Measurements from ENCODE around the gene S1PR4.

The S1PR4 gene, protein sequence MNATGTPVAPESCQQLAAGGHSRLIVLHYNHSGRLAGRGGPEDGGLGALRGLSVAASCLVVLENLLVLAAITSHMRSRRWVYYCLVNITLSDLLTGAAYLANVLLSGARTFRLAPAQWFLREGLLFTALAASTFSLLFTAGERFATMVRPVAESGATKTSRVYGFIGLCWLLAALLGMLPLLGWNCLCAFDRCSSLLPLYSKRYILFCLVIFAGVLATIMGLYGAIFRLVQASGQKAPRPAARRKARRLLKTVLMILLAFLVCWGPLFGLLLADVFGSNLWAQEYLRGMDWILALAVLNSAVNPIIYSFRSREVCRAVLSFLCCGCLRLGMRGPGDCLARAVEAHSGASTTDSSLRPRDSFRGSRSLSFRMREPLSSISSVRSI

DNA sequence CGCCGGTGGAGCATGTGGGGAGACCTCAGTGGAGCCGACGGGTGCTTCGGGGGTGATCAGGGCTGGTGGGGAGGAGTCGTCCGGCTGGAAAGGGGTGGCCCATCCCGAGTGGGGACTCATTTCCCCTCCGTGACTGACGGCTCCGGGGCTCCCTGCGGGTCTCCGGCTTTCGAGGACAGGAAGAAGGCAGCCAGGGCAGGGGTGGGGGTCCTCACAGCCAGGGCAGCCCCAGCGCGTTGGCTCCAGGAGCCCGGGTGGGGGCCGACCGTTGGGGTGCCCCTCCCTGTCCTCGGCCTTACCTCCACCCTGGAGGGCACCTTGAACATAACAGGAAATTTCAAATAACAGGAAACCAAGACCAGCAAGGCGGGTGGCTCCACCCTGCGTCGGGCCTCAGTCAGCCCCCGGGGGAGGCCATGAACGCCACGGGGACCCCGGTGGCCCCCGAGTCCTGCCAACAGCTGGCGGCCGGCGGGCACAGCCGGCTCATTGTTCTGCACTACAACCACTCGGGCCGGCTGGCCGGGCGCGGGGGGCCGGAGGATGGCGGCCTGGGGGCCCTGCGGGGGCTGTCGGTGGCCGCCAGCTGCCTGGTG lies at the start of gene S1PR4:
Gene S1PR4 (plus strand): TSS at position 393 of the 596 bp plus-strand sequence. CDS start 24 bp downstream, at position 417.
- no peak for DNase-seq (ENCODE audit: low spot score)

DNA sequence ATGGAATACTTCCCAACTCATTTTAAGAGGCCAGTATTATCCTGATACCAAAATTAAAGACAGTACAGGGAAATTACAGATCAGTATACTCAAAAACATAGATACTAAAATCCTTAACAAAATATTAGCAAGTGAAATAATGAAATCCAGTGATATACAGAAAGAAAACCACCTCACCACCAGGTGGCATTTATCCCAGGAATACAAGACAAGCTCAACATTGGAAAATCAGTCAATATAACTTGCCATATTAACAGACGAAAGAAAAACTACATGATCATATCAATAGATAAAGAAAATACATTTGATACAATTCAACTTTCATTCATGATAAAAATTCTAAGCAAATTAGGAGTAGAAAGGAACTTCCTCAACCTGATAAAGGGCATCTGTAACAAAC lies 49.5 kb upstream of the S1PR4 start:
- no peak for DNase-seq (ENCODE audit: low spot score)

DNA sequence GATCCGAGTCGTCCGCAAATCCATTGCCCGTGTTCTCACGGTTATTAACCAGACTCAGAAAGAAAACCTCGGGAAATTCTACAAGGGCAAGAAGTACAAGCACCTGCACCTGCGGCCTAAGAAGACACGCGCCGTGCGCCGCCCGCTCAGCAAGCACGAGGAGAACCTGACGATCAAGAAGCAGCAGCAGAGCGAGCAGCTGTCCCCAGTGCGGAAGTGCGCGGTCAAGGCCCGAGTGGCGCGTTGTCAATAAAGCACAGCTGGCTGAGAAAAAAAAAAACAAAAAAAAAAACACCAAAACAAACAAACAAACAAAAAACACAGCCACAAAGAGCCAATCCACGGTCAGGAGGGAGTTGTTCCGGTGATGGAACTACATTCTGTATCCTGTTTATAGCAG lies 47.4 kb upstream of the S1PR4 start:
- no peak for DNase-seq (ENCODE audit: low spot score)

DNA sequence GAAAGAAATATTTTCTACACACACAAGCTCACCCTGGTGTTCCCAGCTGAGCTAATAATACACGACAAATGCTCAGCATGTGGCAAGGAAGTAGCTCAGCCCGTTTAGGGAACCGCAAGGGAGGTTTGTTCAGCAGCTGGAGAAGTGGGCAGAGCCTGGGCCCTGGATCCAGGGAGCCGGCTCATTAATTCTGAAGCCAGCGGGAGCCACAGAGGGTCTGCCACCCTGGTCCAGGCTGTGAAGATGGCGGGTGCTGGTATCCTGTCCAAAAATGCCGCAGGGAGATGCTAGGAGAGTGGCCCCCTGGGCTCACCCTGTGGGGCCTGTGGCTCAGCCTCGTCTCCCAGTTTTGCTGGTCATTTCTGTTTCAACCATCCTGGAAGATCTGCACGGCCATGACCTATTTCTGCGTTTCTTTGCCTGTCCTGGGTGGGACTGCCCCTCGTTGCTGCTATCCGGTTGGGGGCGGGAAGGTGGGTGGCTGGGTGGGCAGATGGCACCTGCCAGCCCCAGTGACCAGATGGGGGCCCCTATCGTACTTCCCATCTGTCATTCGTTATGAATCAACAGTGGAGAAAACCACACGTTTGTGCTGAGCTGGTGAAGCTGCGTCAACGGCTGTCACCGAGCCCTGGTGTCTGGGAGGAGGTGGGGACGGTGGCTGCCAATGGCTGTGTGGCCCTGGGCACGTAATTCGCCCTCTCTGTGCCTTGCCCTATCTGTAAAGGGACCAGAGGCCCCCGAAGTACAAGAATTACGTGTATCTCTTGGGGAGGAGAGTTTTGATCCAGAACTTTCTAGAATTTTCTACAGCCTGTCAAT lies 45.4 kb upstream of the S1PR4 start:
- DNase-seq (ENCODE audit: low spot score): peak; percentile 37

DNA sequence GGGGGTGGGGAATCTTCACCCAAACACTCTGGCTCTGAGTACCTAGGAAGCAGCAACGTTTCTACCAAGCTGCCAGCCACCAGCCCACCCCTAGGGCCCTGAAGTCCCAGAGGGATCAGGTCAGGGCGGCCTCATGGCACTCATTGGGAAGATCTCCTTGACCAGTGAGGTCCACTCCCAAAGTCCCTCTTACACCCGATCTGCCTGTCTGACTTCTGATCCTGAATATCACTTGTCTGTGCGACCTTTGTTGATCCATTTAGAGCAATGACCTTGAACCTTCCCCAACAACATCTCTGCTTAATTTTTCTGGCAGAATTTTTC lies 44.8 kb upstream of the S1PR4 start:
- DNase-seq (ENCODE audit: low spot score): no peak

DNA sequence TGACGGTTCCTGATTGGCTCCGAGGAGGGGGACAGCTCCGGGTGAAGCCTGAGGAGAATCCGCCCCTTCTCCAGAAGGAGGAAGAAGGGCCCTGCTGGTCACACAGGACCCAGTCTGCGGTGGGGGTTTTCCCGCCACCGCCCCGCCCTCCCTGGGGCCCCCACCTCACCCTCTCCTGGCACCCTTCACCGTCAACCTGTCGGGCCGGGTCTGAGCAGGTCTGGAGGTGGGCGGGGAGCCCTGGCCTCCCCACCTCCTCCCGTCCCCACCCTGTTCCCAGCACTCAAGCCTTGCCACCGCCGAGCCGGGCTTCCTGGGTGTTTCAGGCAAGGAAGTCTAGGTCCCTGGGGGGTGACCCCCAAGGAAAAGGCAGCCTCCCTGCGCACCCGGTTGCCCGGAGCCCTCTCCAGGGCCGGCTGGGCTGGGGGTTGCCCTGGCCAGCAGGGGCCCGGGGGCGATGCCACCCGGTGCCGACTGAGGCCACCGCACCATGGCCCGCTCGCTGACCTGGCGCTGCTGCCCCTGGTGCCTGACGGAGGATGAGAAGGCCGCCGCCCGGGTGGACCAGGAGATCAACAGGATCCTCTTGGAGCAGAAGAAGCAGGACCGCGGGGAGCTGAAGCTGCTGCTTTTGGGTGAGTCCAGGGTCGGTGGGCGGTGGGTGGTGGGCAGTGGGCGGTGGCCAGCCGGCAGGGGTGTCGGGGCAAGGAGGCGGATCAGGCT lies 42.4 kb upstream of the S1PR4 start, which contains the start of gene GNA15:
Gene GNA15 (plus strand): TSS at position 73 of the 723 bp plus-strand sequence. CDS start 418 bp downstream, at position 491.
- no peak for DNase-seq (ENCODE audit: low spot score)

DNA sequence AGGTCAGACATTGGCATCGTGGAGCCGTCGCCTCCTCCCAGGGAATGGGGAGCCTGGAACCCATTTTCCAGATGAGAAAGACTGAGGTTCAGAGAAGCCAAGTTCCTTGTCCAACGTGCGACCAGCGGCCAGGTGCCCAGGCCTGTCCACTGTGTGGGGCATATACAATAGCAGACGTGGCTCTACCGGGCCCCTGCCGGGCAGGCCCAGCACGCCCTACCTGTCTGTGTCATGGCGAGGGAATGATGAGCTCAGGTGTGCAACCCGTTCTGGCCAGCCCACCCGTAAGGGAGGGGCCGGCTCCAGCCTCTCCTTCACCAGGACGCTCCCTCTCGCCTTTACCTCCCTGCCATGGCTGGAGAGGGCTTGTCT lies 41.9 kb upstream of the S1PR4 start:
- no peak for DNase-seq (ENCODE audit: low spot score)

DNA sequence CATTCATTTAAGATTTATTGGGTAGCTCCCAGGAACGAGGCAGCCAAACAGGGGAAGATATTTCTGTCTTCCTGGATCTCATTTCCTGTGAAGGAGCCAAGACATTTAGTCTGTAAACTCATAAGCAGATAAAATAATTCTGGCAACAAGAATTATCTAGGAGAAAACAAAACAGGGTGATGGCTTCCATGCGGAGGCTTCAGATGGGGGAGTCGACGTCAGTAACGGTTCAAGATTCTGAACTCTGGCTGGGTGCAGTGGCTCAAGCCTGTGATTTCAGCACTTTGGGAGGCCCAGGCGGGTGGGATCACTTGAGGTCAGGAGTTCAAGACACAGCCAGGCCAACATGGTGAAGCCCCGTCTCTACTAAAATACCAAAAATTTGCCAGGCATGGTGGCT lies 41.5 kb upstream of the S1PR4 start:
- DNase-seq (ENCODE audit: low spot score): no peak

DNA sequence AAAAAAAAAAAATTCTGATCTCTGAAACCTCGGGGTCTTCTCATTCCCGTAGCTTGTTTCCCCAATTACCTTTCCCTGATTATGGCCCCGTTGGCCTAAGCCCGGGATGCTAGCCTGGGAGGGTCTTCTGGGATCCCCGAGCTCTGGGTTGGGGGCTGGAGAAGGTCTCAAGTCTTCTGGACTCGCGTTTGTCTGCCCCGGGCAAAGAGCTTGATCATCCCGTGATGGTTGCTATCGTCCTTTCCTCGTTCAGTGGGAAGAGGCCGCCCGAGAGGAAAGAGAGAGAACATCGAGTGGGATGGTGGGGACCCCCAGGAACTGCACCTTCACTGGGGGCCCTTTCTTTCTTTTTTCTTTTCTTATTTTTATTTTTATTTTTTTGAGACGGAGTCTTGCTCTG lies 40.3 kb upstream of the S1PR4 start:
- DNase-seq (ENCODE audit: low spot score): peak; percentile 5

DNA sequence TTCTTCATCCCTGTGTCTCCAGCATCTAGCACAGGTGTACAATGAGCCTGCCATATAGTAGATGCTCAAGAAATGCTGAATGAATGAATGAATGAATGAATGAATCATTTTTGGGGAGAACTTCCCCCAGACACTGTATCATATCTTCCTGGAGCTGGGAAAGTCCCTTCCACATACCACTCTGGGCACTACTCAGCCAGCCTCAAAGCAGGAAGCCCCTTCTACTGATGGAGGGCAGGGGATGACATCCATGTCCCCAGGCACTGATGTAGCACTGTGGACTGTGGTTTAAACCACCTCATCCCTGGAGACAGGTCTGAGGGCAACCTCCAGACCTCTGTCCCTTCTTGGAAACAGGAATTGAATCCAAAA lies 37.9 kb upstream of the S1PR4 start:
- DNase-seq (ENCODE audit: low spot score): no peak

DNA sequence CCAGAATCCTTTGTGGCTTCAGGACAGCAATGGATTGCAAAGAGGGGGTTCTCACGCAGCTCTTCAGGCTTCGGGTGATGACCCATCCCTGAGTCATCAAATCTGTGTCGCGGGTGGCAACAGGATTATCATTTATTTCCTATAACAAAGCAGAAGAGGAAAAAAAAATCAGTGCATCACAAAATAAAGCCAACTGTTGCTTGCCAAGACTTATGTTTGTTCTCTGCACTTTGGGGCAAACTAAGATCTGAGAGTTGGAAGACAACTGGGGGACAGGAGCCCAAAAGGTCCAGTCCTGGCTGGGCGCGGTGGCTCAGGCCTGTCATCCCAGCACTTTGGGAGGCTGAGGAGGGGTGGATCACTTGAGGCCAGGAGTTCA lies 36.3 kb upstream of the S1PR4 start:
- no peak for DNase-seq (ENCODE audit: low spot score)

DNA sequence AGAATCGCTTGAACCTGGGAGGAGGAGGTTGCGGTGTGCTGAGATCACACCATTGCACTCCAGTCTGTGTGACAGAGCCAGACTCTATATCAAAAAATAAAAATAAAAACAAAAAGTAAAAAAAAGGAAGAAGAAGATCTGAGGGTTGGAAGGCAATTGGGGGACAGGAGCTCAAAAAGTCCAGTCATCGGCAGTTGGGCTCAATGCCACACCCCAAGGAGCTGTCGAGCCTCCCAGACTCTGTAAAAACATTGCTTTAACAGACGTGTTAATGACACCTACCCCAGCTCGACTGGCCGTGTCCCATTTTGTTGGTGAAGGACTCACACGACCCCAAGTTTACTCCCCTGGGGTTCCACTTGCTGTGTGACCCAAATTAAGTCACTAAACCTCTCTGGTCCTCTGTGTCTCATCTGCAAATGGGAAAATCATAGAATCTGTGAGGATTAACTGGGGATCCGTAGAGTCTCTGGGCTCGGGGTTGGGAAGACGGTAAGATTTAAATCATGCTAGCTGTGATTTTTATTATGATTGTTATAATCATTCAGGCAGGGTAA lies 35.7 kb upstream of the S1PR4 start:
- no peak for DNase-seq (ENCODE audit: low spot score)

DNA sequence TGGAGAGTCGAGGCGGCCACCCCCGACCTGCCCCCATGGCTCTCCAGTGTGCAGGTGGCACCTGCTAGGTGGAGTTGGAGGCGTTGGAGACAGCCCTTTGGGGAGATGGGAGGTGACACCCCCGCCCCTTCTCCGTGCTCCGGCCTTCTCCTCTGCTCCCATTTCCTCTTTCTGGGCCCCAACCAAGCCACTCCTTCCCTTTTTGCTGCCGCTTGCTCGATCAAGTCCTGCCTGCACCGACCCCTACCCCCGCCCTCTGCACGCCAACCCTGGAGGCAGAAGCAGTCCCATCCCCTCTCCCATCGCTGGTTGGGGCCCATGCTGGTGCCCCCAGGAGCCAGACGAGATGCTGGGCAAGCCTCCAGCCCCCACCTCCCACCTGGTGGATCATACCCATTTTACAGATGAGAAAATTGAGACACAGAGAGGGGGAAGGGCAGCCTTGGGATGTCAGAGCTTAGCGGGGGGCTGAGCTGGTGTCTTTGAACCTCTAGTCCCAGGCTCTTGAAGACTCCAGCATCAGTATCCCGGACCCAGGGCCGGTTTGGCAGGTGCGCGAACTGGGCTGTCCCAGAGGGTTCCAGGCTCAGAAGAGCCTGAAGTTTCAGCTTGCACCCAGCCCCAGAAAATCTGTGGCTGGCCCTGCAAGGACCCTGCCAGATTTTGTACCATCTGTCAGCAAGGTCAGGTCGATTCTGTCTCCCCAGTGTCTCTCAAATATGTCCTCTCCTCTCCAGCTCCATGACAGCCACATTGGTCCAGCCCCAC lies 32.5 kb upstream of the S1PR4 start:
- DNase-seq (ENCODE audit: low spot score): no peak

DNA sequence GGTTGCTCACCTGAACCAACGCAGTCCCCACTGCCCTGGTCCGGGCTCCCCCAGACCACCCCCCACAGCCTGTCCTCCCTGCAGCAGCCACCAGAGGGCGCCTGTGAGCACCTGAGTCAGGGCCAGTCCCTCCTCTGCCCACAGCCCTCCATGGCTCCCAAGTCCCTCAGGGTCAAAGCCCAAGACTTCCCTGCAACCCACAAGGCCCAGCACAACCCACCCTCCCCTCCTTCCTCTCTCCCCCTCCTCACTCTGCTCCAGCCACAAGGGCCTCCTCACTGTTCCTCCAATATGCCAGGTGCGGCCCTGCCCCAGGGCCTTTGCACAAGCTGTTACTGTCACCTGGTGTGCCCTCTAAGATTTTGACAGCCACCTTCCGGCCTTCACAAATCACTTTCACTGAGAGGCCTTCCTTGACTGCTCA lies 31.9 kb upstream of the S1PR4 start:
- peak; percentile 80 for DNase-seq (ENCODE audit: low spot score)

DNA sequence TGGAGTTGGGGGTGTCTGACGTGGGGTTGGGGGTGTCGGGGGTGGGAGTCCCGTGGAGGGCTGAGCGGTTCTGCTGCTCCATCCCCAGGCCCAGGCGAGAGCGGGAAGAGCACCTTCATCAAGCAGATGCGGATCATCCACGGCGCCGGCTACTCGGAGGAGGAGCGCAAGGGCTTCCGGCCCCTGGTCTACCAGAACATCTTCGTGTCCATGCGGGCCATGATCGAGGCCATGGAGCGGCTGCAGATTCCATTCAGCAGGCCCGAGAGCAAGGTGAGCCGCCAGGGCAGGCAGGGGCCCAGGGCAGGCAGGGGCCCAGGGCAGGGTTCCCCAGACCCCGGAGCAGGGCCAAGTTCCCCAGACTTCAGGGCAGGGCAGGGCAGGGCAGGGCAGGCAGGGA lies 30.1 kb upstream of the S1PR4 start:
- DNase-seq (ENCODE audit: low spot score): no peak

DNA sequence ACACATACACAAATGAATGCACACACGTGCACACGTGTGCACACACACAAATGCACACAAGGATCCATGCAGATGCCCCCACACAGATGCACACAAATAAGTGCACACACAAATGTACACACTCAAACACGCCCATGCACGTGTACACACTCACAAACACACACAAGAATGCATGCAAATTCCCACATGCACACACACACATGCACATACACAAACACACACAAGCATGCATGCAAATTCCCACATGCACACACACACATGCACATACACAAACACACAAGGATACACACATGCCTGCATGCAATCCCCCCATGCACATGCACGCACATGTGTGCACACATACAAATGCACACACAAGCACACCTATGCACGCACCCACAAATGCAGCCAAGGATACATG lies 29.5 kb upstream of the S1PR4 start:
- DNase-seq (ENCODE audit: low spot score): no peak

DNA sequence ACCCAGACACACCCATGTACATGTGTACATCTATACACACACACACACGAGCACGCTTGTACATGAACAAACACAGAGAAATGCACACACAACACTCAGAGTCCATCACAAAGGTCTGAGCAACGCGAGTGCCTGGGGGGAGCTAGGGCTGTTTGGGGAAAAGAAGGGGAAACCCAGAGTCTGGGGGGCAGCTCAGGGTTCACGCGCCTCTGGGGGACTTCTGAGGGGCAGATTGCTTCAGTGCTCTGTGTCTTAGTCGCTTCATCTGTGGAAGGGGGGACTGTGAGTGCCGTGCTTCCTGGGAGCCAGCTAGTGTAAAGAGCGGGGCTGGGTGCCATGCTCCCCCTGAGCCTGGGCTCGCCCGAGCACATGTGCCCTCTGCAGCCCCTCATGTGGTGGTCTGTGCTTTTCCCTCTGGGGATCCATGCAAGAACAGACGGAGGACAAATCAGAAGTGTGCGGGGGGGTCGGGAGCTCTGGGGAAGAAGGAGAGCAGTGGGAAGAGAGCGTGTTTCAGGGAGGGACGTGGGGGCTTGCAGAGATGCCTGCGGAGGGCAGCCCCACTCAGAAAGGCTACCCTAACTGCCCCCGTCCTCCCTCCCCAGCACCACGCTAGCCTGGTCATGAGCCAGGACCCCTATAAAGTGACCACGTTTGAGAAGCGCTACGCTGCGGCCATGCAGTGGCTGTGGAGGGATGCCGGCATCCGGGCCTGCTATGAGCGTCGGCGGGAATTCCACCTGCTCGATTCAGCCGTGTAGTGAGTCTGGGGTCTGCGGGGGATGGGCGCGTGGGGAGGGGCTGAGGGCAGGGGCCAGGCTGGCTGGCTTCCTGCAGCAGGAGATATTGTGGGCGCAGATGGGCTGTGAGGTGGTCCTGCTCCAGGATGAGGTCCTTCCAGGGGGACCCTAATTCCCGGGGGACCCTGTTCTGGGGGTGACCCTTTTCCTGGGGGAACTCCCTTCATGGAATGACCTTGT lies 28.8 kb upstream of the S1PR4 start:
- no peak for DNase-seq (ENCODE audit: low spot score)

DNA sequence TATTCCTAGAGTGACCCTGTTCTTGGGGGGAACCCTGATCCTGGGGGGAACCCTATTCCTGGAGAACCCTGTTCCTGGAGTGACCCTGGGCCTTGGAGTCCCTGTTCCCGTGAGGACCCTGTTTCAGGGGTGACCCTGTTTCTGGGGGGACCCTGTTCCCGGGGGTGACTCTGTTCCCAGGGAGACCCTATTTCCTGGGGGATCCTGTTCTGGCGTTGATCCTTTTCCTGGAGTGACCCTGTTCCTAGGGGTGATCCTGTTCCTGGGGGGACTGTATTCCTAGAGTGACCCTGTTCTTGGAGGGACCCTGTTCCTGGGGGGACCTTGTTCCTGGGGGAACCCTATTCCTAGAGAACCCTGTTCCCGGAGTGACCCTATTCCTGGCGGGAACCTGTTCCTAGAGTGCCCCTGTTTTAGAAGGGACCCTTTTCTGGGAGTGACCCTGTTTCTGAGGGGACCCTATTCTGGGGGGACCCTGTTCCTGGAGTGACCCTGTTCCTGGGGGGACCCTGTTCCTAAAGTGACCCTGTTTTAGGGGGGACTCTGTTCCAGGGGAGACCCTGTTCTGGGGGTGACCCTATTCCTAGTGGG lies 27.7 kb upstream of the S1PR4 start:
- no peak for DNase-seq (ENCODE audit: low spot score)

DNA sequence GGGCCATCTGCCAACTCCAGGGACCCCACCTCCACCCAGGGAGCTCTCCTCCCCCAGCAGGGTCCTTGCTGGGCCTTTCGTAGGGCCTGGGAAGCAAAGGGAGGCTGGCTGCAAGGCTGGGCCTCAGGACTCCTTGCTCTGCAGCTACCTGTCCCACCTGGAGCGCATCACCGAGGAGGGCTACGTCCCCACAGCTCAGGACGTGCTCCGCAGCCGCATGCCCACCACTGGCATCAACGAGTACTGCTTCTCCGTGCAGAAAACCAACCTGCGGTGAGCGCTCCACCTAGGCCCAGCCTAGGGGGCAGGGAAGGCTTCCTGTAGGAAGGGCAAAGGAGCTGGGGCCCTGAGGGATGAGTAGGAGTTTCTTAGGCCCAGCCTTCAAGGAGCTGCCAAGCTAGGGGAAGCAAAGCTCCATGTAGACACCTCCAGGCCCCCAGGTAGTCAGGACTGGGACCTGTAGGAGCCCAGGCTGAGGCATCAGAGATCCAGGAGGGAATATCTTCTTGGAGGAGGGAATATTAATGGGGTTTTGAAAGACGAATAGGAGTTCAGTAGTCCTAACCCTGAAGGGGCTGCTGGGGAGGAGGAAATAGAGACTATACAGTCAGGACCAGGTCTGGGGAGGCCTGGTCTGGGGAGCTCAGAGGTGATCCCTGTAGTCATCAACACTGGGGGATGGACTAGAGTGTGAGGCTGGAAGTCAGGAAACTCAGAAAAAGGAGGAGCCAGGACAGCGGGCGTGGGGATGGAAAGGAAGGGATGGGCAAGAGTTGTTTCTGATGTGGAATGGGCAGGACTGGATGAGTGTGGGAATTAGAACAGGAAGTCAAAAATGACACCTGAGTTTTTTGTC lies 26.8 kb upstream of the S1PR4 start:
- no peak for DNase-seq (ENCODE audit: low spot score)

All from iPS-NIHi11 (cell line).